HepG2 (cell line): ENCODE measurements around the gene CADM4. TPM values are rescaled to one million over a fixed set of nuclear protein-coding genes. Genes with fewer than 3 reads are reported as not detected.

ENCODE experiments used
- ATAC-seq: fragments of 200-7000 bp; cut with Tn5 transposase; 3 replicates; pipeline ENCODE4 v1.9.1; 2020; ENCODE audit warnings: mild to moderate bottlenecking, moderate library complexity
- BruUV-seq: library from RNA; stranded (reverse); fragments of 400-500 nt; replicated peaks from 2 replicates; lab custom pipeline; 2021; lab: Mats Ljungman, UMichigan
- CTCF ChIA-PET: fragments of 300-600 bp; formaldehyde crosslinking; extraction: SDS; loops from one replicate; lab custom pipeline; 2021; ENCODE audit warnings: low total read pairs, inconsistent platforms, low intra/inter-chr PET ratio; lab: Yijun Ruan, JAX
- POLR2A ChIA-PET: fragments of 350-600 bp; sonication (Branson Sonifier 250); formaldehyde crosslinking; loops from one replicate; lab custom pipeline; 2020; ENCODE audit warnings: antibody characterized with exemption, inconsistent platforms; lab: Yijun Ruan, JAX
- DNase-seq: peaks from one replicate; pipeline ENCODE4 v3.0.0-alpha.2; 2015; ENCODE audit warnings: low spot score
- FAIRE-seq: peaks from 3 replicates; lab custom pipeline; 2011; peaks lifted over from hg19 to GRCh38; lab: Jason Lieb, UNC
- H2AFZ ChIP-seq: one replicate; pipeline ENCODE4 v1.6.1; 2011; ENCODE audit warnings: low read length, inconsistent platforms
- H3K27ac ChIP-seq: fragments of 300-600 bp; 3 replicates; pipeline ENCODE4 v1.8.0; 2011; ENCODE audit warnings: mixed run types, mild to moderate bottlenecking, mixed read lengths, low read length, inconsistent platforms; ENCODE audit not compliant: insufficient read depth; ENCODE audit errors: extremely low read length
- H3K27me3 ChIP-seq, 2 experiments: fragments of 200-600 bp in 1 of 2; 2 replicates in 1 of 2; 3 replicates in 1 of 2; pipeline versions ENCODE4 v1.6.0 to v1.8.0; 2011; ENCODE audit warnings: low read length in 2 of 2, mild to moderate bottlenecking in 2 of 2, moderate library complexity in 2 of 2, inconsistent platforms in 1 of 2; ENCODE audit not compliant: insufficient read depth in 2 of 2, control insufficient read depth in 1 of 2
- H3K36me3 ChIP-seq, 2 experiments: fragments of 200-600 bp in 1 of 2; replicated peaks in 1 of 2; 2 replicates in 1 of 2; 3 replicates in 1 of 2; pipeline versions ENCODE4 v1.5.1 to v1.8.0; 2011; ENCODE audit warnings: low read length in 2 of 2, inconsistent platforms in 1 of 2; ENCODE audit not compliant: insufficient read depth in 2 of 2, control insufficient read depth in 1 of 2
- H3K4me1 ChIP-seq: 2 replicates; pipeline ENCODE4 v1.5.1; 2012; ENCODE audit warnings: low read length, inconsistent platforms; ENCODE audit not compliant: insufficient read depth
- H3K4me2 ChIP-seq: 2 replicates; pipeline ENCODE4 v1.6.0; 2011; ENCODE audit warnings: low read depth, low read length, inconsistent platforms
- H3K4me3 ChIP-seq, 3 experiments: fragments of 200-600 bp in 1 of 3; sonication (generic), shearing (Covaris generic) in 1 of 3; replicated peaks in 1 of 3; 2 replicates each; pipeline ENCODE4 v1.5.1; 2011 to 2016; ENCODE audit warnings: low read length in 3 of 3, inconsistent platforms in 2 of 3, low read depth in 2 of 3, mild to moderate bottlenecking in 2 of 3, control low read depth in 1 of 3, mixed read lengths in 1 of 3; ENCODE audit not compliant: insufficient read depth in 1 of 3
- H3K79me2 ChIP-seq: one replicate; pipeline ENCODE4 v1.6.1; 2011; ENCODE audit warnings: low read length, inconsistent platforms; ENCODE audit not compliant: insufficient read depth
- H3K9ac ChIP-seq: 2 replicates; pipeline ENCODE4 v1.6.0; 2011; ENCODE audit warnings: mild to moderate bottlenecking, low read depth, low read length, inconsistent platforms; ENCODE audit not compliant: insufficient read depth
- H3K9me3 ChIP-seq: 2 replicates; pipeline ENCODE4 v1.5.1; 2012; ENCODE audit warnings: mild to moderate bottlenecking, low read length
- H4K20me1 ChIP-seq: 2 replicates; pipeline ENCODE4 v1.6.0; 2011; ENCODE audit warnings: inconsistent platforms, mild to moderate bottlenecking, low read length, moderate library complexity; ENCODE audit not compliant: insufficient read depth
- ATAD3A ChIP-seq: sonication (generic); formaldehyde crosslinking; IDR thresholded peaks from 2 replicates; pipeline ENCODE4 v1.4.0; 2020; ENCODE audit warnings: missing genetic modification reagents
- MAZ ChIP-seq, 2 experiments: sonication (generic) in 1 of 2; formaldehyde crosslinking in 1 of 2; IDR thresholded peaks; 2 replicates each; pipeline versions ENCODE4 v1.5.0 to v1.6.1; 2012 to 2020; ENCODE audit warnings: low read depth in 2 of 2, mild to moderate bottlenecking in 2 of 2, borderline replicate concordance in 1 of 2, improper control_type of control experiment in 1 of 2, low read length in 1 of 2, missing genetic modification reagents in 1 of 2, moderate library complexity in 1 of 2
- MED1 ChIP-seq: sonication (generic); formaldehyde crosslinking; IDR thresholded peaks from 2 replicates; pipeline ENCODE4 v1.4.0; 2020; ENCODE audit warnings: missing genetic modification reagents
- RBM22 ChIP-seq: fragments of 200-400 bp; formaldehyde crosslinking; optimal IDR thresholded peaks from 2 replicates; pipeline ENCODE3; 2017; ENCODE audit warnings: mild to moderate bottlenecking, low read length, moderate library complexity
- ZNF124 ChIP-seq: sonication (generic); formaldehyde crosslinking; IDR thresholded peaks from 2 replicates; pipeline ENCODE4 v1.4.0; 2020; ENCODE audit warnings: missing genetic modification reagents
- ZNF33B ChIP-seq: sonication (generic); formaldehyde crosslinking; IDR thresholded peaks from 2 replicates; pipeline ENCODE4 v1.5.1; 2020; ENCODE audit warnings: mild to moderate bottlenecking, missing genetic modification reagents
- WGBS: methylation state at CpG from one replicate; pipeline ENCODE4 v1.1.6; 2017; ENCODE audit warnings: low lambda C conversion rate; 5-methylcytosine and 5-hydroxymethylcytosine counted together
- in situ Hi-C: cut with HindIII; loops from 2 replicates; pipeline ENCODE4 v1.10.0; 2017; ENCODE audit warnings: low pct_unique_long_range_greater_than_20kb; ENCODE audit not compliant: extremely low pct_ligation_motif_present
- intact Hi-C: fragments of 100-400 bp; cut with micrococcal nuclease; formaldehyde crosslinking; loops from one replicate; pipeline ENCODE4 v1.10.0; 2022; ENCODE audit not compliant: unreplicated experiment
- polyA plus RNA-seq, 8 experiments: library from polyadenylated mRNA; depleted of rRNA in 3 of 8; stranded (reverse) in 7 of 8; unstranded in 1 of 8; fragments of >200 nt; fragmentation: Illumina TruSeq in 4 of 8; extraction: Trizol in 4 of 8; gene quantifications; 2 replicates each; pipeline versions ENCODE4 v1.2.1 to v1.2.3, GENCODE V29; 2011 to 2016; ENCODE audit warnings: low read depth in 4 of 8, missing spikeins in 1 of 8, mixed read lengths in 1 of 8; ENCODE audit not compliant: insufficient read depth in 1 of 8
- total RNA-seq, 5 experiments: library from RNA; depleted of rRNA; stranded (reverse); fragments of >200 nt; fragmentation: Illumina TruSeq; extraction: Trizol; gene quantifications; 2 replicates each; pipeline ENCODE4 v1.2.3, GENCODE V29; 2016; ENCODE audit warnings: low read depth in 1 of 5
- TF ChIP-seq, protein P1 (sequence below): sonication (generic); formaldehyde crosslinking; IDR thresholded peaks from 2 replicates; pipeline ENCODE4 v1.9.0; 2021; ENCODE audit warnings: missing genetic modification reagents, borderline replicate concordance

The CADM4 gene
- total and polyA plus RNA-seq, 2 of the 13 experiments (the other 11 are each of a cell fraction or from before 2014, with no cell fraction given): 8.5 to 16.0 TPM

GRCh38 chr19:43687660-43687997, 48.0 kb upstream of the CADM4 start:
- Histone ChIP-seq H3K27me3 (no peaks in the 10 kb centered on the region; a peak in 1 of 5 replicates), H3K27ac (no peak overlapping the region), H4K20me1 (no peaks in the 10 kb centered on the region), H3K9ac (no peak overlapping the region), H3K4me1 (no peaks in the 10 kb centered on the region), H2AFZ (no peak overlapping the region), H3K9me3 (peaks cover 7% of the 10 kb centered on the region; the same call in 1 of the 2 replicates), H3K79me2 (no peaks in the 10 kb centered on the region), H3K4me3 (no peak overlapping the region), H3K4me2 (no peak overlapping the region), H3K36me3 (no peaks in the 10 kb centered on the region)
- ATAC-seq (no peak), FAIRE-seq (no peak), DNase-seq (no peak)
- no TSS peak for BruUV-seq
- TF ChIP-seq ATAD3A (CRISPR knock-in tag) (no peak), MAZ (IDR thresholded peaks at IDR 0.05; ENCODE audit: borderline replicate concordance, low read depth, low read length) (no peak), MAZ (CRISPR knock-in tag; IDR thresholded peaks at IDR 0.05; ENCODE audit: low read depth) (no peak), ZNF124 (CRISPR knock-in tag) (no peak)
- intact Hi-C loops: no loop called here
- 8% methylated on average over 1 of the region's 1 CpG for WGBS
- in situ Hi-C loops: no loop called here
- ChIA-PET CTCF (no interaction called here), POLR2A (interaction anchor here (0.8 kb wide), 1 partner anchor 18 kb away, joined by 3 read pairs; the partner anchor contains the start of gene PLAUR)

- BruUV-seq: no TSS peak
- H2AFZ ChIP-seq: no peak overlapping the region
- no peak overlapping the region for H3K4me2 ChIP-seq
- intact Hi-C loops (no loop called here), in situ Hi-C loops (no loop called here)
- H3K27ac ChIP-seq: no peak overlapping the region
- no peaks in the 10 kb centered on the region; a peak in 2 of 5 replicates for H3K27me3 ChIP-seq
- no peak overlapping the region for H3K4me3 ChIP-seq
- ChIA-PET POLR2A (no interaction called here), CTCF (no interaction called here)
- H3K9me3 ChIP-seq: no peaks in the 10 kb centered on the region
- ATAC-seq (no peak), DNase-seq (no peak), FAIRE-seq (no peak)
- no peaks in the 10 kb centered on the region for H3K79me2 ChIP-seq
- 0% methylated on average over 1 of the region's 1 CpG for WGBS
- no peaks in the 10 kb centered on the region for H3K4me1 ChIP-seq
- no peak overlapping the region for H3K9ac ChIP-seq
- no peaks in the 10 kb centered on the region for H3K36me3 ChIP-seq
- no peaks in the 10 kb centered on the region for H4K20me1 ChIP-seq
- TF ChIP-seq, protein P1, sequence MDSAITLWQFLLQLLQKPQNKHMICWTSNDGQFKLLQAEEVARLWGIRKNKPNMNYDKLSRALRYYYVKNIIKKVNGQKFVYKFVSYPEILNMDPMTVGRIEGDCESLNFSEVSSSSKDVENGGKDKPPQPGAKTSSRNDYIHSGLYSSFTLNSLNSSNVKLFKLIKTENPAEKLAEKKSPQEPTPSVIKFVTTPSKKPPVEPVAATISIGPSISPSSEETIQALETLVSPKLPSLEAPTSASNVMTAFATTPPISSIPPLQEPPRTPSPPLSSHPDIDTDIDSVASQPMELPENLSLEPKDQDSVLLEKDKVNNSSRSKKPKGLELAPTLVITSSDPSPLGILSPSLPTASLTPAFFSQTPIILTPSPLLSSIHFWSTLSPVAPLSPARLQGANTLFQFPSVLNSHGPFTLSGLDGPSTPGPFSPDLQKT: no peak
- no peak for TF ChIP-seq RBM22
- TF ChIP-seq ZNF33B (CRISPR knock-in tag): no peak
- TF ChIP-seq MED1: no peak
These were observed 44.7 kb upstream of the CADM4 start for GRCh38 chr19:43684326-43684725.
